ENCODE results near the gene FAF2. TPM values are rescaled to one million over a fixed set of nuclear protein-coding genes. Genes with fewer than 3 reads are reported as not detected.

Gene FAF2
- total RNA-seq, 1 donor from 2014 or later = 32.3 TPM

DNA sequence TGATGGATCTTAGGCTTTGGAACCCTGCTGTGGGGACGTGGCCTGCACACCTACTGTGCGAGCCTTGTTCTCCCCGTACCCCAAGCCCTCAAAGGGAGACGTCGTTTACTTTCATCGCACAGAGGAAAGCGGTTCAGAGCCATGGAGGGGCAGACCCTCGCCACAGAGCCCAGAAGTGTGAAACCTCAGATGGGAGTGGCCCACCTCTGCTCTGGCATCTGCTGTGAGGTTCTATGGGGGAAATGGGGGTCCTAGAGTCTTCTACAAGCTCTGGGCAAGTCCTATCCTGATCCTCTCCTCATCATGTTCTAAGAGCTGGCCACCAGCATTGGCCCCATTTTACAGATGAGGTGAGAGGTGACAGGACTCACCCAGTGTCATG, 92.8 kb downstream of the FAF2 start:
- TF ChIP-seq EZH2 (IDR thresholded peaks at IDR 0.05) = no peak
- no peak for TF ChIP-seq CTCF (IDR thresholded peaks at IDR 0.05)
- no peak for TF ChIP-seq EZH2phosphoT487 (IDR thresholded peaks at IDR 0.05)
- peaks cover 22% of the 10 kb centered on the region for H3K4me1 ChIP-seq
- no peak overlapping the region for H2AFZ ChIP-seq (replicated peaks)
- H4K20me1 ChIP-seq (ENCODE audit: low read depth) = peaks cover 2% of the 10 kb centered on the region
- H3K27ac Mint-ChIP-seq = peak overlapping the region; percentile 74
- H3K4me3 Mint-ChIP-seq = peak overlapping the region; percentile 52
- no peak overlapping the region for H3K4me3 ChIP-seq
- H3K79me2 ChIP-seq (ENCODE audit: low read depth) = peaks cover 11% of the 10 kb centered on the region
- H3K9me3 ChIP-seq (ENCODE audit: low read depth) = no peaks in the 10 kb centered on the region
- no peaks in the 10 kb centered on the region for H3K36me3 Mint-ChIP-seq
- no peak overlapping the region for H3K27ac ChIP-seq
- no peaks in the 10 kb centered on the region for H3K9me3 Mint-ChIP-seq
- H3K4me2 ChIP-seq = no peak overlapping the region
- H3K27me3 Mint-ChIP-seq (ENCODE audit: insufficient read depth, low read depth) = peaks cover 26% of the 10 kb centered on the region
- no peaks in the 10 kb centered on the region for H3K36me3 ChIP-seq
- H3K9ac ChIP-seq = no peak overlapping the region
- DNase-seq (ENCODE audit: low spot score) = no peak
- H3F3A ChIP-seq (ENCODE audit: low read depth) = peaks cover 29% of the 10 kb centered on the region
- H3K4me1 Mint-ChIP-seq = peaks cover 37% of the 10 kb centered on the region
- peaks cover 43% of the 10 kb centered on the region for H3K27me3 ChIP-seq

DNA sequence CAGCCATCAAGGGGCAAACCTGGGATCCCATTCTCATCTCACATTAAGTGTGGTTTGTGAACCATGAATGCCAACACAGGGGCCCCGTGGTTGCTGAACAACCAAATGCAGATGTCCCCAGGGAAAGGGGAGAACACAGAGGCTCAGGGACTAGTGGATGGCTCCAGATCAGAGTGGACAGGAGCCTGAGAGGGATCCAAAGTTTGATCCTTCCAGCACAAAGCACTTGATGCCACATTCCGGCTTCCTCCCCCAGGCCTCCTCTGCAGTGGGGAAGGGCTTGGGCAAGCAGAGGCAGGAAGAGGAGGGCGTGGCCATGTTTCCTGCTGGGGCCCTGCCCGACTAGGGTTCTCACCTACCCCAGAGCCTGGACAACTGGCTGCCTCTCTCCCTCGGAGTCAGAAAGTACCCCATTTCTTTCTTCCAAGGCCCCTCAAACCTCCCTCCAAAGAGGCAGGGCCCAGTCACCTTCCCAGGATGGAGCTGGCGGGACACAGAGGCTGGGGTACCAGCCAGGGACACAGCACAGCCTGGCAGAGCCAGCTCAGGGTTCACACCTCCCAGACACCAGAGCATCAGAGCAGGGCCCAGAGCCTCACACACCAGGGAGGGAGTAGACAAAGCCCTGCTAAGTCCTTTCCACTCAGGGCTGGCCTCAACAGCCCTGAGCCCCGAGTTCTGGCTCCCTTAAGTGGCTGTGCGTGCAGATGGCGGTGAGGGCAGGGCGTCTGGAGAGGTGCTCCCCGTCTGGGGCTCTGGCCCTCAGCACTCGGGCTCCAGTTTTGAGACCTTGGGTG, 93.4 kb downstream of the FAF2 start:
- H3K4me3 ChIP-seq = no peak overlapping the region

DNA sequence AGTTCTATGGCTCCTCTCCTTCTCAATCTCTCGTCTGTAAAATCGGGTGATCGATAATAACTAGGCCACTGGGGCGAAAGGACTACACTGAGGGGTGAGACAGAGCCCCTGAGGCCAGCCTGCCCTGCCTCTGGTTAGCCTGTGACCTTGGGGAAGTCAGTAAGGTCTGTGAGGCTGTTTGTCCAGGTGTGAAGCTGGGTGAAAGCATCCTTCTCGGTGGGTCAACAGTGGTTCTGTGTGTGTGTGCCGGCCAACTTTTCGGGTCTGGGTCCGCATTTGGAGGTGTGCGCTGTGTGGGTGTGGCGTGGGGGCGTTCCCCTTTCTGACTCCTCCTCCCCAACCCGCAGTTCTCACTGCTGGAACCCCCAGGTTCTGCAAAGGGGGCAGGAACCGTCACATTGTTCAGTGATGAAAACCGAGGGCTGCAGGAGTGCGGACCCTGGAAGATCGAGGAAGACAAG, 94.0 kb downstream of the FAF2 start:
- Mint-ChIP-seq H3K4me1 (peaks cover 36% of the 10 kb centered on the region), H3K27ac (no peak overlapping the region), H3K4me3 (peak overlapping the region; percentile 86), H3K27me3 (ENCODE audit: insufficient read depth, low read depth) (peaks cover 26% of the 10 kb centered on the region), H3K9me3 (no peaks in the 10 kb centered on the region), H3K36me3 (no peaks in the 10 kb centered on the region)
- peaks cover 29% of the 10 kb centered on the region for H3F3A ChIP-seq (ENCODE audit: low read depth)
- H3K36me3 ChIP-seq = no peaks in the 10 kb centered on the region
- H3K79me2 ChIP-seq (ENCODE audit: low read depth) = no peaks in the 10 kb centered on the region
- H3K9ac ChIP-seq = no peak overlapping the region
- no peaks in the 10 kb centered on the region for H3K9me3 ChIP-seq (ENCODE audit: low read depth)
- no peaks in the 10 kb centered on the region for H4K20me1 ChIP-seq (ENCODE audit: low read depth)
- H3K27me3 ChIP-seq = peaks cover 46% of the 10 kb centered on the region
- H3K4me3 ChIP-seq = peak overlapping the region; percentile 56
- peak overlapping the region; percentile 93 for H3K4me2 ChIP-seq
- peaks cover 22% of the 10 kb centered on the region for H3K4me1 ChIP-seq
- H2AFZ ChIP-seq (replicated peaks) = peak overlapping the region; percentile 75
- DNase-seq (ENCODE audit: low spot score) = no peak
- H3K27ac ChIP-seq = no peak overlapping the region
- TF ChIP-seq EZH2phosphoT487 (IDR thresholded peaks at IDR 0.05) (no peak), EZH2 (IDR thresholded peaks at IDR 0.05) (no peak)

More for the DNA sequence above, 93.4 kb downstream of the FAF2 start:
- no peaks in the 10 kb centered on the region for H3K36me3 ChIP-seq
- Mint-ChIP-seq H3K27ac (no peak overlapping the region), H3K4me1 (peaks cover 36% of the 10 kb centered on the region), H3K27me3 (ENCODE audit: insufficient read depth, low read depth) (peaks cover 26% of the 10 kb centered on the region), H3K9me3 (no peaks in the 10 kb centered on the region), H3K4me3 (peak overlapping the region; percentile 86), H3K36me3 (no peaks in the 10 kb centered on the region)
- H3F3A ChIP-seq (ENCODE audit: low read depth) = peaks cover 29% of the 10 kb centered on the region
- H4K20me1 ChIP-seq (ENCODE audit: low read depth) = no peaks in the 10 kb centered on the region
- peaks cover 46% of the 10 kb centered on the region for H3K27me3 ChIP-seq
- peaks cover 5% of the 10 kb centered on the region for H3K79me2 ChIP-seq (ENCODE audit: low read depth)
- peak; percentile 62 for DNase-seq (ENCODE audit: low spot score)
- H3K4me1 ChIP-seq = peaks cover 22% of the 10 kb centered on the region
- TF ChIP-seq CTCF (IDR thresholded peaks at IDR 0.05) (no peak), EZH2 (IDR thresholded peaks at IDR 0.05) (no peak), EZH2phosphoT487 (IDR thresholded peaks at IDR 0.05) (no peak)
- peak overlapping the region; percentile 21 for H3K4me2 ChIP-seq
- no peak overlapping the region for H3K27ac ChIP-seq
- H3K9ac ChIP-seq = no peak overlapping the region
- H3K9me3 ChIP-seq (ENCODE audit: low read depth) = no peaks in the 10 kb centered on the region
- no peak overlapping the region for H2AFZ ChIP-seq (replicated peaks)

Measured in neural progenitor cell (in vitro differentiated cells).